Naive B cell (primary cell): ENCODE results near the gene CARD8. TPM values are rescaled to one million over a fixed set of nuclear protein-coding genes. Genes with fewer than 3 reads are reported as not detected.
"Not testable (repeated sequence)": the region's sequence is repeated elsewhere in the genome, so short reads cannot be mapped to it uniquely, and the experiment has no call there.

Source experiments
- ATAC-seq, 2 donors: fragments of 150-1000 bp; cut with Tn5 transposase; 2 replicates each; pipeline ENCODE4 v1.10.0; 2021; ENCODE audit warnings: low read depth in 2 of 2, mild to moderate bottlenecking in 2 of 2, moderate library complexity in 2 of 2
- DNase-seq: peaks from one replicate; pipeline ENCODE4 v3.0.0; 2022
- H3K27ac Mint-ChIP-seq, 6 donors: one replicate each; pipeline ENCODE4 v1.8.0; 2020 to 2022; ENCODE audit warnings: mild to moderate bottlenecking in 6 of 6, mixed read lengths in 6 of 6, moderate library complexity in 5 of 6, inconsistent platforms in 2 of 6
- H3K27me3 Mint-ChIP-seq, 3 donors: one replicate each; pipeline ENCODE4 v1.8.0; 2021 to 2022; ENCODE audit warnings: mixed read lengths in 3 of 3, mild to moderate bottlenecking in 1 of 3
- H3K36me3 Mint-ChIP-seq, 2 donors: one replicate each; pipeline ENCODE4 v1.8.0; 2020 to 2022; ENCODE audit warnings: mixed read lengths in 2 of 2, inconsistent platforms in 1 of 2, mild to moderate bottlenecking in 1 of 2
- H3K4me1 Mint-ChIP-seq, 3 donors: one replicate each; pipeline ENCODE4 v1.8.0; 2020 to 2022; ENCODE audit warnings: mixed read lengths in 3 of 3, inconsistent platforms in 1 of 3, mild to moderate bottlenecking in 1 of 3, moderate library complexity in 1 of 3
- H3K4me3 Mint-ChIP-seq, 8 donors: one replicate each; pipeline ENCODE4 v1.8.0; 2020 to 2022; ENCODE audit warnings: mild to moderate bottlenecking in 8 of 8, mixed read lengths in 8 of 8, moderate library complexity in 8 of 8, inconsistent platforms in 2 of 8
- H3K9me3 Mint-ChIP-seq, 7 donors: one replicate each; pipeline ENCODE4 v1.8.0; 2020 to 2022; ENCODE audit warnings: mixed read lengths in 7 of 7, mild to moderate bottlenecking in 5 of 7, inconsistent platforms in 2 of 7, moderate library complexity in 1 of 7
- polyA plus RNA-seq, 6 donors: library from polyadenylated mRNA; unstranded; fragments of 300-500 nt; fragmentation: Illumina TruSeq; gene quantifications; one replicate each; pipeline ENCODE4 v1.2.3, GENCODE V29; 2021; ENCODE audit warnings: low read depth in 6 of 6

Gene CARD8, protein sequence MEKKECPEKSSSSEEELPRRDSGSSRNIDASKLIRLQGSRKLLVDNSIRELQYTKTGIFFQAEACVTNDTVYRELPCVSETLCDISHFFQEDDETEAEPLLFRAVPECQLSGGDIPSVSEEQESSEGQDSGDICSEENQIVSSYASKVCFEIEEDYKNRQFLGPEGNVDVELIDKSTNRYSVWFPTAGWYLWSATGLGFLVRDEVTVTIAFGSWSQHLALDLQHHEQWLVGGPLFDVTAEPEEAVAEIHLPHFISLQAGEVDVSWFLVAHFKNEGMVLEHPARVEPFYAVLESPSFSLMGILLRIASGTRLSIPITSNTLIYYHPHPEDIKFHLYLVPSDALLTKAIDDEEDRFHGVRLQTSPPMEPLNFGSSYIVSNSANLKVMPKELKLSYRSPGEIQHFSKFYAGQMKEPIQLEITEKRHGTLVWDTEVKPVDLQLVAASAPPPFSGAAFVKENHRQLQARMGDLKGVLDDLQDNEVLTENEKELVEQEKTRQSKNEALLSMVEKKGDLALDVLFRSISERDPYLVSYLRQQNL
- 100 to 1,000 TPM in 2 of 6 donors, 10 to 100 TPM in 4; 80.9 to 113 (median 92.0) TPM for polyA plus RNA-seq

GRCh38 chr19:48255376-48256303 is at the start of gene CARD8:
TSS of gene CARD8 (minus strand) at chr19:48255912. CDS start at chr19:48241020, 14,892 bp downstream.
- Mint-ChIP-seq H3K4me3 (peak within 1 kb of the TSS; percentile 93 to 100 (median 98)), H3K36me3 (peaks cover 0 to 7% of the 10 kb centered on the region in 2 donors), H3K27me3 (no peaks in the 10 kb centered on the region), H3K4me1 (peaks cover 33 to 62% (median 51%) of the 10 kb centered on the region in 3 donors), H3K27ac (peak within 1 kb of the TSS; percentile 89 to 99 (median 96)), H3K9me3 (no peaks in the 10 kb centered on the region)
- DNase-seq: peak; percentile 87
- ATAC-seq: peak; percentile 86 to 88

DNA sequence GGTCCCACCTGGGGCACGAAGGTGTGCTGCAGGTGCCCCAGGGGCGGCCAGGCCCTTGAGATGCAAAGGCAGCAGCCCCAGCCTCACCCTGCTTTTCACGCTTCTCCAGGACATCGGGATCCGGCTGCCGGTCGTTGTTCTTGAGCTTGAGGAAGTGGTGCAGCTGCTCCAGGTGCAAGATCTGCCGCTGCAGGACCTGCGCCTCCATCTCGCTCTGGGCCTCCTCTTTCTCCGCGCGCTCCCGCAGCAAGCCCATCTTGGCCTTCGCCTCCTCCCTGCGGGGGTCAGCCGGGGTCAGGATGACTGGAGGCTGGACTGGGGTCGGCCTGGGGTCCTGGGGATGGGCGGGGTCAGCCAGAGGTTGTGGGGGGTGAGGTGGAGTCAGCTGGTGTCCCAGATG is 48.2 kb upstream of the CARD8 start:
- Mint-ChIP-seq H3K27ac (no peak overlapping the region), H3K4me3 (no peak overlapping the region), H3K9me3 (no peaks in the 10 kb centered on the region), H3K36me3 (no peaks in the 10 kb centered on the region), H3K27me3 (peaks cover 0 to 16% (median 8%) of the 10 kb centered on the region in 3 donors), H3K4me1 (no peaks in the 10 kb centered on the region)
- no peak for DNase-seq
- ATAC-seq: no peak

- ATAC-seq: no peak
- Mint-ChIP-seq H3K9me3 (no peaks in the 10 kb centered on the region), H3K27me3 (peaks cover 0 to 19% (median 8%) of the 10 kb centered on the region in 3 donors), H3K27ac (no peak overlapping the region), H3K4me3 (no peak overlapping the region), H3K36me3 (no peaks in the 10 kb centered on the region), H3K4me1 (no peaks in the 10 kb centered on the region)
- DNase-seq: no peak
These were observed 47.7 kb upstream of the CARD8 start for GRCh38 chr19:48303367-48303766.

DNA sequence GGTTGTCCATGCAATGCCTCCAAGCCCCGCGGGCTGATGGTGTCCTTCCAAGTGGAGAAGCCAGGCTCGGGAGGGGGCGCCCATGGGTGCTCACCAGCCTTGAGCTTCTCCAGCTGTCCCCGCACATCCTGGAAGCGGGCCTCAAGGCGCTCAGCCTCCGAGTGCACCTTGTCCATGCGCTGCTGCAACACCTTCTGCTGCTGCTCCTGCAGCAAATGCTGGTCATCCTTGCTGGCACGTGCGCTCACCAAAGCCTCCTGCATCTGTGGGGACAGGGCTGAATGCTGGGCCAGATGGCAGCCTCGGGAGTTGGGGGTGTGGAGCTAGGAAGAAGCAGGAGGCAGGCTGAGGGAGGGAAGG is 46.9 kb upstream of the CARD8 start:
- no peaks in the 10 kb centered on the region for H3K36me3 Mint-ChIP-seq
- peaks cover 0 to 19% (median 8%) of the 10 kb centered on the region in 3 donors for H3K27me3 Mint-ChIP-seq
- H3K4me3 Mint-ChIP-seq: no peak overlapping the region
- no peaks in the 10 kb centered on the region for H3K4me1 Mint-ChIP-seq
- no peak for DNase-seq
- no peaks in the 10 kb centered on the region for H3K9me3 Mint-ChIP-seq
- ATAC-seq: no peak
- H3K27ac Mint-ChIP-seq: no peak overlapping the region

DNA sequence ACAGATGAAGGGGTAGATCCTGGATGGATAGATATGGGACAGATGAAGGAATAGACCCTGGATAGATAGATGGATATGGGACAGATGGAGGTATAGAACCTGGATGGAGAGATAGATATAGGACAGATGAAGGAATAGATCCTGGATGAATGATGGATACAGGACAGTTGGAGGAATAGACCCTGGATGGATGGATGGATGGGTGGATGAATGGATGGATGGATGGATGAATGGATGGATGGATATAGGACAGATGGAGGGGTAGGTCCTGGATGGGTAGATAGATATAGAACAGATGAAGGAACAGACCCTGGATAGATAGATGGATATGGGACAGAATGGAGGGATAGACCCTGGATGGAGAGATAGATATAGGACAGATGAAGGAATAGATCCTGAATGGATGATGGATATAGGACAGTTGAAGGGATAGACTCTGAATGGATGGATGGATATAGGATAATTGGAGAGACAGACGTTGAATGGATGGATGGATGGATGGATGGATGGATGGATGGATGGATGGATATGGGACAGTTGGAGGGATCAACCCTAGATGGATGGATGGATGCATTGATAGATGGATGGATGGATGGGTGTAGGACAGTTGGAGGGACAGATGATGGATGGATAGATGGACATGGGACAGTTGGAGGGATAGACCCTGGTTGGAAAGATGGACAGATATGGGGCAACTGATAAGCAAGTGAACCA is 46.3 kb upstream of the CARD8 start:
- no peak overlapping the region for H3K27ac Mint-ChIP-seq

GRCh38 chr19:48297975-48298374 is 42.3 kb upstream of the CARD8 start:
- Mint-ChIP-seq H3K4me3 (no peak overlapping the region), H3K4me1 (peaks cover 0 to 4% (median 0%) of the 10 kb centered on the region in 3 donors), H3K27ac (no peak overlapping the region), H3K9me3 (no peaks in the 10 kb centered on the region), H3K27me3 (peaks cover 4 to 28% (median 10%) of the 10 kb centered on the region in 3 donors), H3K36me3 (no peaks in the 10 kb centered on the region)
- ATAC-seq: no peak
- DNase-seq: no peak

More for the DNA sequence above, 46.3 kb upstream of the CARD8 start:
- ATAC-seq (no peak), DNase-seq (no peak)
- Mint-ChIP-seq H3K4me3 (no peak overlapping the region), H3K4me1 (no peaks in the 10 kb centered on the region), H3K9me3 (no peaks in the 10 kb centered on the region), H3K36me3 (no peaks in the 10 kb centered on the region), H3K27me3 (peaks cover 0 to 19% (median 8%) of the 10 kb centered on the region in 3 donors)

DNA sequence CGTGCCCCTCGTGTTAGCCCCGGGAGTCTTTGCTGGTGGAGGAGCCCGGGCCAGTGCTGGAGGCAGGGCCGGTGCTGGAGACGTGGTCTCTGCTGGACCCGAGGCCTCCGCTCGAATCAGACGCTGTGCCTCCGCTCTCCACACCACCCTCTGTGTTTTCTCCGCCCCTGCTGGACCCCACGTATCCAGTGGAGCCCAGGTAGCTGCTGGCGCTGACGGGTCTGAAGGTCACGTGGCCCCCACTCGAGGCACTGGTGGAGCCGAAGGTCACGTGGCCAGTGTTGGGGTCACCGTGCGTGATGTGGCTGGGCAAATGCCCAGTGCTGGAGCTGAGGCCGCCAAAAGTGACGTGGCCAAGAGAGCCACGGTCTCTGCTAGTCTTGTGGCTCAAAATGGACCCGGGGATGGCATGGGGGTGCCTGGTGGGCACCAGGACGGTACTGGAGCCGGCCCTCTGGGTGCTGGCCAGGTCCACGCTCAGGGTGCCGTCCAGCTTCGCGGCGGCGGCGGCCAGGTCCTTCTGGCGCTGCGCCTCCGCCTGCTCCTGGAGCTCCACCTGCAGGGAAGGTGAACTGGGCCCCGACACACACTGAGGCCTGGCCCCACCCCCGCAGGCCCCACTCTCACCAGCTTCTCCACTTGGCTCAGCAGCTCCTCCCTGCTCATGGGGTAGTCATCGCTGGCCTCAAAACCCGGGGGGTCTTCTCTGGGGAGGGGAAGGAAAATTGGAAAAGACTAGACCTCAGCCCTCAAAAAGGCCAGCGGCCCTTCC is 41.4 kb upstream of the CARD8 start:
- Mint-ChIP-seq H3K9me3 (no peaks in the 10 kb centered on the region), H3K4me3 (no peak overlapping the region), H3K4me1 (peaks cover 0 to 4% (median 0%) of the 10 kb centered on the region in 3 donors), H3K36me3 (no peaks in the 10 kb centered on the region), H3K27ac (no peak overlapping the region), H3K27me3 (peaks cover 4 to 28% (median 10%) of the 10 kb centered on the region in 3 donors)
- no peak for DNase-seq
- ATAC-seq: no peak

DNA sequence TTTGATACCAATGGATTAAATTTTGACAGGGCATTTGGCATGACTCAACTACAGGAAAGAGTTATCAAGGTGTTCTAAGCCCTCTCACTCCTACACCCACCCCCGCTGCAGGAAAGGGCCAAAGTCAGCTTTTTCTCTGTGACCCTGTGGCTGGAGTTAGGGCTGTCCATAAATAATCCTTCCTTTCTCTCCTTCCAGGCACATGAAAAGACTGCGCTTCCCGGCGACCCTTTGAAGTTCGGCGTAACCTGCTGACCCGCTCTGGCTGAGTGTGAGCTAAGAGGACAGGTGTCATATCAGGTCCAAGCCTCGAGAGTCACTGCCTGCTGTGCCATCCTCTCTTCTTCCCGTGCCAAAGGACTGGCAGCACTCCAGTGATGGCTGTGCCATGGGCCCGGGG is 39.7 kb upstream of the CARD8 start:
- no peak for DNase-seq

GRCh38 chr19:48292798-48293197 is 37.1 kb upstream of the CARD8 start:
- Mint-ChIP-seq H3K9me3 (peaks cover 0 to 1% (median 0%) of the 10 kb centered on the region in 7 donors), H3K4me1 (peaks cover 9 to 12% (median 9%) of the 10 kb centered on the region in 3 donors), H3K4me3 (peak overlapping the region in 2 of 8 donors; percentile 35 to 69), H3K36me3 (no peaks in the 10 kb centered on the region), H3K27me3 (peaks cover 0 to 15% (median 10%) of the 10 kb centered on the region in 3 donors), H3K27ac (no peak overlapping the region)
- ATAC-seq (no peak), DNase-seq (no peak)

More for the DNA sequence above, 39.7 kb upstream of the CARD8 start:
- H3K36me3 Mint-ChIP-seq: no peaks in the 10 kb centered on the region
- no peaks in the 10 kb centered on the region for H3K9me3 Mint-ChIP-seq
- H3K27me3 Mint-ChIP-seq: peaks cover 1 to 23% (median 10%) of the 10 kb centered on the region in 3 donors
- peaks cover 9 to 12% (median 9%) of the 10 kb centered on the region in 3 donors for H3K4me1 Mint-ChIP-seq
- ATAC-seq: no peak
- no peak overlapping the region for H3K27ac Mint-ChIP-seq
- H3K4me3 Mint-ChIP-seq: no peak overlapping the region

- H3K9me3 Mint-ChIP-seq, H3K36me3 Mint-ChIP-seq, ATAC-seq, DNase-seq: not testable (repeated sequence)
- H3K4me1 Mint-ChIP-seq: peaks cover 6 to 12% (median 9%) of the 10 kb centered on the region in 3 donors
- H3K27me3 Mint-ChIP-seq: peaks cover 0 to 11% (median 4%) of the 10 kb centered on the region in 3 donors
- peak overlapping the region; percentile 44 to 91 (median 86) for H3K4me3 Mint-ChIP-seq
- peak overlapping the region in 3 of 6 donors; percentile 54 to 79 (median 68) for H3K27ac Mint-ChIP-seq
These were observed 35.7 kb upstream of the CARD8 start for GRCh38 chr19:48291489-48291815.

GRCh38 chr19:48290771-48291488 is 35.2 kb upstream of the CARD8 start:
- peak; percentile 53 for DNase-seq
- Mint-ChIP-seq H3K4me3 (peak overlapping the region; percentile 44 to 91 (median 86)), H3K27ac (peak overlapping the region in 3 of 6 donors; percentile 54 to 79 (median 68)), H3K27me3 (peaks cover 0 to 7% (median 0%) of the 10 kb centered on the region in 3 donors), H3K36me3 (peaks cover 10% of the 10 kb centered on the region in 2 donors), H3K9me3 (peaks cover 0 to 8% (median 5%) of the 10 kb centered on the region in 7 donors), H3K4me1 (peaks cover 5 to 12% (median 9%) of the 10 kb centered on the region in 3 donors)
- ATAC-seq: peak; percentile 76 to 84
